22Rv1 (cell line): ENCODE measurements around the gene ZNF316.

Source experiments
- ZFX ChIP-seq: fragments of 450-650 bp; IDR thresholded peaks from 2 replicates; pipeline ENCODE4 v1.6.1; 2017; ENCODE audit warnings: antibody characterized with exemption, borderline replicate concordance
- TF ChIP-seq, protein P1 (sequence below): fragments of 450-650 bp; IDR thresholded peaks from 2 replicates; pipeline ENCODE4 v1.5.1; 2017; ENCODE audit warnings: mild to moderate bottlenecking

GRCh38 chr7:6691609-6692106 is 54.5 kb downstream of the ZNF316 start:
- TF ChIP-seq, protein P1, sequence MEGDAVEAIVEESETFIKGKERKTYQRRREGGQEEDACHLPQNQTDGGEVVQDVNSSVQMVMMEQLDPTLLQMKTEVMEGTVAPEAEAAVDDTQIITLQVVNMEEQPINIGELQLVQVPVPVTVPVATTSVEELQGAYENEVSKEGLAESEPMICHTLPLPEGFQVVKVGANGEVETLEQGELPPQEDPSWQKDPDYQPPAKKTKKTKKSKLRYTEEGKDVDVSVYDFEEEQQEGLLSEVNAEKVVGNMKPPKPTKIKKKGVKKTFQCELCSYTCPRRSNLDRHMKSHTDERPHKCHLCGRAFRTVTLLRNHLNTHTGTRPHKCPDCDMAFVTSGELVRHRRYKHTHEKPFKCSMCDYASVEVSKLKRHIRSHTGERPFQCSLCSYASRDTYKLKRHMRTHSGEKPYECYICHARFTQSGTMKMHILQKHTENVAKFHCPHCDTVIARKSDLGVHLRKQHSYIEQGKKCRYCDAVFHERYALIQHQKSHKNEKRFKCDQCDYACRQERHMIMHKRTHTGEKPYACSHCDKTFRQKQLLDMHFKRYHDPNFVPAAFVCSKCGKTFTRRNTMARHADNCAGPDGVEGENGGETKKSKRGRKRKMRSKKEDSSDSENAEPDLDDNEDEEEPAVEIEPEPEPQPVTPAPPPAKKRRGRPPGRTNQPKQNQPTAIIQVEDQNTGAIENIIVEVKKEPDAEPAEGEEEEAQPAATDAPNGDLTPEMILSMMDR: no peak
- no peak for TF ChIP-seq ZFX
